Thyroid gland (tissue), 4 donors: ENCODE measurements around the gene LRRC4C. TPM values are rescaled to one million over a fixed set of nuclear protein-coding genes. Genes with fewer than 3 reads are reported as not detected.

Source experiments
- DNase-seq, 2 donors: peaks; one replicate each; pipeline ENCODE4 v3.0.0-alpha.2; 2019
- H3K27ac ChIP-seq, 3 donors: fragments of 200-600 bp; sonication (generic); 1 replicate in 2 of 3; 2 replicates in 1 of 3; pipeline ENCODE4 v1.5.1; 2016 to 2019; ENCODE audit warnings: mild to moderate bottlenecking in 1 of 3, moderate library complexity in 1 of 3
- H3K27me3 ChIP-seq: fragments of 200-600 bp; sonication (generic); one replicate; pipeline ENCODE4 v1.5.1; 2019
- H3K36me3 ChIP-seq, 2 donors: fragments of 200-600 bp; sonication (generic); one replicate each; pipeline ENCODE4 v1.5.1; 2016 to 2019
- H3K4me1 ChIP-seq, 2 donors: fragments of 200-600 bp; sonication (generic); one replicate each; pipeline ENCODE4 v1.5.1; 2017 to 2019
- H3K4me3 ChIP-seq, 3 donors: fragments of 200-600 bp; sonication (generic); replicated peaks in 1 of 3; 1 replicate in 2 of 3; 2 replicates in 1 of 3; pipeline ENCODE4 v1.5.1; 2016; ENCODE audit warnings: mild to moderate bottlenecking in 1 of 3
- H3K9me3 ChIP-seq: fragments of 200-600 bp; sonication (generic); one replicate; pipeline ENCODE4 v1.5.1; 2017
- CTCF ChIP-seq, 6 experiments: fragments of 200-600 bp in 3 of 6; fragments of 450-650 bp in 3 of 6; sonication (generic) in 3 of 6; IDR thresholded peaks; one replicate each; pipeline ENCODE4 v1.5.1; 2016 to 2019; ENCODE audit warnings: antibody characterized with exemption in 6 of 6, mild to moderate bottlenecking in 2 of 6, inconsistent platforms in 1 of 6, moderate library complexity in 1 of 6
- POLR2A ChIP-seq, 2 donors: fragments of 450-650 bp; IDR thresholded peaks; one replicate each; pipeline ENCODE4 v1.6.1; 2017; ENCODE audit warnings: antibody characterized with exemption in 2 of 2, mild to moderate bottlenecking in 2 of 2, moderate library complexity in 1 of 2
- WGBS, 2 donors: methylation state at CpG; one replicate each; pipeline ENCODE4 v1.1.5; 2017; 5-methylcytosine and 5-hydroxymethylcytosine counted together
- intact Hi-C: fragments of 100-400 bp; cut with DNase I; formaldehyde crosslinking; loops from one replicate; pipeline ENCODE4 v1.15.1; 2023
- total RNA-seq, 4 donors: library from RNA; depleted of rRNA; stranded (reverse); fragments of >200 nt; gene quantifications; one replicate each; pipeline ENCODE4 v1.2.3, GENCODE V29; 2016

Gene LRRC4C
- total RNA-seq, 4 donors from 2014 or later: 4.6 to 13.9 (median 7.8) TPM

GRCh38 chr11:40235841-40236240 lies 1223.6 kb downstream of the LRRC4C start:
- intact Hi-C loops: no loop called here
- Histone ChIP-seq H3K4me3 (no peak overlapping the region), H3K4me1 (no peaks in the 10 kb centered on the region), H3K27ac (no peak overlapping the region), H3K36me3 (no peaks in the 10 kb centered on the region), H3K27me3 (no peaks in the 10 kb centered on the region), H3K9me3 (no peaks in the 10 kb centered on the region)
- no peak for DNase-seq
- WGBS, 2 donors: 71 to 78% methylated on average over 3 of the region's 3 CpGs
- no peak for TF ChIP-seq CTCF (IDR thresholded peaks at IDR 0.05)
- TF ChIP-seq POLR2A (IDR thresholded peaks at IDR 0.05): no peak

- TF ChIP-seq CTCF (IDR thresholded peaks at IDR 0.05) (no peak), POLR2A (IDR thresholded peaks at IDR 0.05) (no peak)
- WGBS, 2 donors: 72 to 90% methylated on average over 2 of the region's 2 CpGs
Observed at GRCh38 chr11:40230821-40231220, 1228.6 kb downstream of the LRRC4C start.

GRCh38 chr11:40228662-40229061 lies 1230.8 kb downstream of the LRRC4C start:
- Histone ChIP-seq H3K4me1 (no peaks in the 10 kb centered on the region), H3K4me3 (no peak overlapping the region), H3K27ac (no peak overlapping the region), H3K9me3 (no peaks in the 10 kb centered on the region), H3K36me3 (no peaks in the 10 kb centered on the region), H3K27me3 (no peaks in the 10 kb centered on the region)
- intact Hi-C loops: no loop called here
- DNase-seq: no peak
- WGBS, 2 donors: 77 to 84% methylated on average over 3 of the region's 3 CpGs
- no peak for TF ChIP-seq POLR2A (IDR thresholded peaks at IDR 0.05)
- no peak for TF ChIP-seq CTCF (IDR thresholded peaks at IDR 0.05)

More at GRCh38 chr11:40230821-40231220, 1228.6 kb downstream of the LRRC4C start:
- Histone ChIP-seq H3K27me3 (no peaks in the 10 kb centered on the region), H3K9me3 (no peaks in the 10 kb centered on the region), H3K4me1 (no peaks in the 10 kb centered on the region), H3K36me3 (no peaks in the 10 kb centered on the region), H3K27ac (no peak overlapping the region), H3K4me3 (no peak overlapping the region)
- DNase-seq: no peak
- intact Hi-C loops: no loop called here

GRCh38 chr11:40227730-40228129 lies 1231.7 kb downstream of the LRRC4C start:
- intact Hi-C loops: no loop called here
- Histone ChIP-seq H3K4me1 (no peaks in the 10 kb centered on the region), H3K4me3 (no peak overlapping the region), H3K9me3 (no peaks in the 10 kb centered on the region), H3K36me3 (no peaks in the 10 kb centered on the region), H3K27me3 (no peaks in the 10 kb centered on the region), H3K27ac (no peak overlapping the region)
- no peak for TF ChIP-seq POLR2A (IDR thresholded peaks at IDR 0.05)
- DNase-seq: no peak

- no peak for DNase-seq
- H3K9me3 ChIP-seq: no peaks in the 10 kb centered on the region
- intact Hi-C loops: no loop called here
- H3K27me3 ChIP-seq: no peaks in the 10 kb centered on the region
- no peak overlapping the region for H3K4me3 ChIP-seq
- H3K36me3 ChIP-seq: no peaks in the 10 kb centered on the region
- 42% methylated on average over 2 of the region's 2 CpGs for WGBS, 2 donors
- H3K4me1 ChIP-seq: no peaks in the 10 kb centered on the region
- TF ChIP-seq CTCF (IDR thresholded peaks at IDR 0.05): no peak
- no peak for TF ChIP-seq POLR2A (IDR thresholded peaks at IDR 0.05)
- H3K27ac ChIP-seq: no peak overlapping the region
Observed at GRCh38 chr11:40226654-40227053, 1232.8 kb downstream of the LRRC4C start.
